Ascending aorta (tissue), 2 donors: Measurements from ENCODE around the gene GRIA1. TPM values are rescaled to one million over a fixed set of nuclear protein-coding genes. Genes with fewer than 3 reads are reported as not detected.

ENCODE experiments used
- DNase-seq, 2 donors: peaks; one replicate each; pipeline ENCODE4 v3.0.0-alpha.2; 2019; ENCODE audit warnings: low spot score in 2 of 2
- H3K27ac ChIP-seq, 2 donors: fragments of 200-600 bp; sonication (generic); one replicate each; pipeline ENCODE4 v1.5.1; 2016 to 2017; ENCODE audit warnings: mild to moderate bottlenecking in 1 of 2
- H3K27me3 ChIP-seq: fragments of 200-600 bp; sonication (generic); one replicate; pipeline ENCODE4 v1.5.1; 2017
- H3K36me3 ChIP-seq, 2 donors: fragments of 200-600 bp; sonication (generic); one replicate each; pipeline ENCODE4 v1.5.1; 2016
- H3K4me1 ChIP-seq, 2 donors: fragments of 200-600 bp; sonication (generic); one replicate each; pipeline ENCODE4 v1.5.1; 2016 to 2017; ENCODE audit warnings: mild to moderate bottlenecking in 1 of 2
- H3K4me3 ChIP-seq, 2 donors: fragments of 200-600 bp; sonication (generic); one replicate each; pipeline ENCODE4 v1.5.1; 2016 to 2017; ENCODE audit warnings: mild to moderate bottlenecking in 1 of 2
- H3K9me3 ChIP-seq, 2 donors: fragments of 200-600 bp; sonication (generic); one replicate each; pipeline ENCODE4 v1.5.1; 2016
- CTCF ChIP-seq, 3 experiments: fragments of 200-600 bp in 2 of 3; fragments of 450-650 bp in 1 of 3; sonication (generic) in 2 of 3; IDR thresholded peaks; one replicate each; pipeline ENCODE4 v1.5.1; 2016 to 2019; ENCODE audit warnings: antibody characterized with exemption in 3 of 3, mild to moderate bottlenecking in 1 of 3, moderate library complexity in 1 of 3
- intact Hi-C: fragments of 100-400 bp; cut with DNase I; formaldehyde crosslinking; loops from one replicate; pipeline ENCODE4 v1.15.1; 2023
- total RNA-seq: library from RNA; depleted of rRNA; stranded (reverse); fragments of >200 nt; gene quantifications from one replicate; pipeline ENCODE4 v1.1.0, GENCODE V29; 2016

Gene GRIA1
- total RNA-seq, 1 donor from 2014 or later: 7.0 TPM

- peaks cover 0 to 4% of the 10 kb centered on the region in 2 donors for H3K4me1 ChIP-seq
- no peak for DNase-seq
- intact Hi-C loops: no loop called here
- H3K4me3 ChIP-seq: no peak overlapping the region
- H3K36me3 ChIP-seq: no peaks in the 10 kb centered on the region
- TF ChIP-seq CTCF (IDR thresholded peaks at IDR 0.05): no peak
- H3K9me3 ChIP-seq: no peaks in the 10 kb centered on the region
- no peak overlapping the region for H3K27ac ChIP-seq
- H3K27me3 ChIP-seq: no peaks in the 10 kb centered on the region
Observed at GRCh38 chr5:153799466-153799865, 309.0 kb downstream of the GRIA1 start.

GRCh38 chr5:153802050-153802821 is 311.8 kb downstream of the GRIA1 start:
- intact Hi-C loops: no loop called here
- Histone ChIP-seq H3K4me3 (no peak overlapping the region), H3K9me3 (no peaks in the 10 kb centered on the region), H3K36me3 (no peaks in the 10 kb centered on the region), H3K4me1 (peaks cover 0 to 4% of the 10 kb centered on the region in 2 donors), H3K27ac (no peak overlapping the region), H3K27me3 (no peaks in the 10 kb centered on the region)
- no peak for DNase-seq
- TF ChIP-seq CTCF (IDR thresholded peaks at IDR 0.05): no peak

- no peak overlapping the region for H3K27ac ChIP-seq
- DNase-seq: no peak
- no peaks in the 10 kb centered on the region for H3K9me3 ChIP-seq
- no peaks in the 10 kb centered on the region for H3K36me3 ChIP-seq
- no peak for TF ChIP-seq CTCF (IDR thresholded peaks at IDR 0.05)
- no peak overlapping the region for H3K4me3 ChIP-seq
- no peaks in the 10 kb centered on the region for H3K4me1 ChIP-seq
- no peaks in the 10 kb centered on the region for H3K27me3 ChIP-seq
- intact Hi-C loops: no loop called here
Observed at GRCh38 chr5:153807801-153808200, 317.3 kb downstream of the GRIA1 start.

GRCh38 chr5:153809166-153809565 is 318.7 kb downstream of the GRIA1 start:
- intact Hi-C loops: no loop called here
- DNase-seq: no peak
- no peak for TF ChIP-seq CTCF (IDR thresholded peaks at IDR 0.05)
- Histone ChIP-seq H3K9me3 (no peaks in the 10 kb centered on the region), H3K27me3 (no peaks in the 10 kb centered on the region), H3K4me3 (no peak overlapping the region), H3K27ac (no peak overlapping the region), H3K36me3 (no peaks in the 10 kb centered on the region), H3K4me1 (no peaks in the 10 kb centered on the region)

GRCh38 chr5:153813901-153814300 is 323.4 kb downstream of the GRIA1 start:
- intact Hi-C loops: no loop called here
- no peak for DNase-seq
- no peak for TF ChIP-seq CTCF (IDR thresholded peaks at IDR 0.05)

More at GRCh38 chr5:153813901-153814300, 323.4 kb downstream of the GRIA1 start:
- Histone ChIP-seq H3K36me3 (no peaks in the 10 kb centered on the region), H3K27ac (no peak overlapping the region), H3K4me1 (no peaks in the 10 kb centered on the region), H3K9me3 (no peaks in the 10 kb centered on the region), H3K4me3 (no peak overlapping the region), H3K27me3 (no peaks in the 10 kb centered on the region)
